Measurements from ENCODE around the gene MYLIP.

The MYLIP gene

GRCh38 chr6:16106991-16107787 is 21.7 kb upstream of the MYLIP start:
- DNase-seq (ENCODE audit: low read depth, low spot score), result no peak

- no peak for DNase-seq (ENCODE audit: low read depth, low spot score)
These were observed 20.5 kb upstream of the MYLIP start for GRCh38 chr6:16108419-16108818.

GRCh38 chr6:16108921-16109658 is 19.8 kb upstream of the MYLIP start:
- DNase-seq (ENCODE audit: low read depth, low spot score), result no peak

- DNase-seq (ENCODE audit: low read depth, low spot score), result no peak
These were observed 19.1 kb upstream of the MYLIP start for GRCh38 chr6:16109659-16110305.

GRCh38 chr6:16118825-16119224 is 10.1 kb upstream of the MYLIP start:
- DNase-seq (ENCODE audit: low read depth, low spot score), result no peak

- DNase-seq (ENCODE audit: low read depth, low spot score), result no peak
These were observed 7.5 kb upstream of the MYLIP start for GRCh38 chr6:16121339-16121738.

- no peak for DNase-seq (ENCODE audit: low read depth, low spot score)
These were observed 6.7 kb upstream of the MYLIP start for GRCh38 chr6:16122197-16122596.

GRCh38 chr6:16124198-16125180 is 4.4 kb upstream of the MYLIP start:
- DNase-seq (ENCODE audit: low read depth, low spot score), result no peak

- DNase-seq (ENCODE audit: low read depth, low spot score), result no peak
These were observed 2.8 kb upstream of the MYLIP start for GRCh38 chr6:16126056-16126455.

- no peak for DNase-seq (ENCODE audit: low read depth, low spot score)
These were observed 2.0 kb upstream of the MYLIP start for GRCh38 chr6:16126861-16127260.

- DNase-seq (ENCODE audit: low read depth, low spot score), result no peak
These were observed 1.4 kb upstream of the MYLIP start for GRCh38 chr6:16127471-16127870.

- peak; percentile 10 for DNase-seq (ENCODE audit: low read depth, low spot score)
These were observed 926 bp downstream of the MYLIP start for GRCh38 chr6:16129623-16130401.

GRCh38 chr6:16130437-16130891 is 1.6 kb downstream of the MYLIP start:
- no peak for DNase-seq (ENCODE audit: low read depth, low spot score)

- DNase-seq (ENCODE audit: low read depth, low spot score), result peak; percentile 16
These were observed 2.1 kb downstream of the MYLIP start for GRCh38 chr6:16130932-16131387.

GRCh38 chr6:16132909-16133308 is 4.0 kb downstream of the MYLIP start:
- no peak for DNase-seq (ENCODE audit: low read depth, low spot score)

- no peak for DNase-seq (ENCODE audit: low read depth, low spot score)
These were observed 5.5 kb downstream of the MYLIP start for GRCh38 chr6:16134430-16134829.

- DNase-seq (ENCODE audit: low read depth, low spot score), result no peak
These were observed 6.2 kb downstream of the MYLIP start for GRCh38 chr6:16135066-16135465.

GRCh38 chr6:16136091-16136490 is 7.2 kb downstream of the MYLIP start:
- no peak for DNase-seq (ENCODE audit: low read depth, low spot score)

GRCh38 chr6:16136621-16137450 is 8.0 kb downstream of the MYLIP start:
- peak; percentile 23 for DNase-seq (ENCODE audit: low read depth, low spot score)

- DNase-seq (ENCODE audit: low read depth, low spot score), result no peak
These were observed 8.5 kb downstream of the MYLIP start for GRCh38 chr6:16137451-16137801.
